ENCODE results near the gene ARID1B. TPM values are rescaled to one million over a fixed set of nuclear protein-coding genes. Genes with fewer than 3 reads are reported as not detected.
"Not testable (repeated sequence)": the region's sequence is repeated elsewhere in the genome, so short reads cannot be mapped to it uniquely, and the experiment has no call there.

The ARID1B gene
- total RNA-seq, 1 donor from 2014 or later = 26.2 TPM

GRCh38 chr6:156933201-156934068 lies 156.3 kb downstream of the ARID1B start:
- DNase-seq (ENCODE audit: low read depth) = no peak

GRCh38 chr6:156934069-156934460 lies 156.9 kb downstream of the ARID1B start:
- no peak for DNase-seq (ENCODE audit: low read depth)

- DNase-seq (ENCODE audit: low read depth) = no peak
Observed at GRCh38 chr6:156935000-156935399, 157.8 kb downstream of the ARID1B start.

DNA sequence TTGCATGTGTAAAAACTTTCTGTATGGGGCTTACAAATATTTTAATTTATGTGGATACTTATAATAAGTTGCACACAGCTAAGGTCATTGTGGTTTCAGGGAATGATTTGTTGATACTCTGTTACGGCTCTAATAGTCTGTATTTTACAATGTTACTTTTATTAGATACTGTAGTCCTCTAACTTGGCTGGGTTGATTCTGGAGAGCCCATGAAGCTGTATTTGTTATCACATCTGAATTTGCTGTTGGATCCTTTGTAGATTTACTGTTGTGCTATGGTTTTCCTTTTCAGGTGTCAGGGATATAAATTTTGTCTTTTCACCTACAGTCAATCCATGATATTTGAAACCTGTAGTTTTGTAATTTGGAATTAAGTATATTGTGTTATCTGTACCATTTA lies 161.0 kb downstream of the ARID1B start:
- DNase-seq (ENCODE audit: low read depth) = no peak

- no peak for DNase-seq (ENCODE audit: low read depth)
Observed at GRCh38 chr6:156940221-156940620, 163.0 kb downstream of the ARID1B start.

DNA sequence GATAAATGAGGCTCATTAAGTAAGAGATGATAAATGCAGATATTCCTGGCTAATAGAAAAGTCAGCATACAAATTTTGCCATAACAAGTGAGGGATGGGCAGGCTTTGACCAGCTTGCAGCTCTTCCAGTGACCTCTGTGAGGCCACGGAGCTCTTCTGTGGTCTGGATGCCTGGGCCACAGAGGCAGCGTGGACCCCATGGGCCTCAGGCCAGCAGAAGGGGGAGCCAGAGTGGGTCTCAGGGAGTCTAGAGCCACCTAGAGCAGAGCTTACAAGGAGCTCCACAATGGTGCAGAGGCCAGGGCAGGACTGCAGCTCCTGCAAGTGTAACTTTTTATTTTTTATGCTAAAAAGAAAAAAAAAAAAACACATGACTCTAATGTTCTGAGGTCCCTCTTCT lies 165.1 kb downstream of the ARID1B start:
- no peak for DNase-seq (ENCODE audit: low read depth)

GRCh38 chr6:156943166-156943565 lies 166.0 kb downstream of the ARID1B start:
- DNase-seq (ENCODE audit: low read depth) = no peak

- no peak for DNase-seq (ENCODE audit: low read depth)
Observed at GRCh38 chr6:156943816-156944215, 166.6 kb downstream of the ARID1B start.

GRCh38 chr6:156944412-156944811 lies 167.2 kb downstream of the ARID1B start:
- no peak for DNase-seq (ENCODE audit: low read depth)

DNA sequence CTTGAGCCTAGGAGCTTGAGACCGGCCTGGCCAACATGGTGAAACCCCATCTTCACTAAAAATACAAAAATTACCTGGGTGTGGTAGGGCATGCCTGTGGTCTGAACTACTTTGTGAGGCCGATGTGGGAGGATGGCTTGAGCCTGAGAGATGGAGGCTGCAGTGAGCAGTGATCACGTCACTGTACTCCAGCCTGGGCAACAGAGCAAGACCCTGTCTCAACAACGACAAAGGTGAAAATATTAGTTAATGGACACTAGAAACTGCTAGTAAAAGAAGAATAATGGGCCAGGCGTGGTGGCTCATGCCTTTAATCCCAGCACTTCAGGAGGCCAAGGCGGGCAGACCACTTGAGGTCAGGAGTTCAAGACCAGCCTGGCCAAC lies 168.6 kb downstream of the ARID1B start:
- not testable (repeated sequence) for DNase-seq (ENCODE audit: low read depth)

DNA sequence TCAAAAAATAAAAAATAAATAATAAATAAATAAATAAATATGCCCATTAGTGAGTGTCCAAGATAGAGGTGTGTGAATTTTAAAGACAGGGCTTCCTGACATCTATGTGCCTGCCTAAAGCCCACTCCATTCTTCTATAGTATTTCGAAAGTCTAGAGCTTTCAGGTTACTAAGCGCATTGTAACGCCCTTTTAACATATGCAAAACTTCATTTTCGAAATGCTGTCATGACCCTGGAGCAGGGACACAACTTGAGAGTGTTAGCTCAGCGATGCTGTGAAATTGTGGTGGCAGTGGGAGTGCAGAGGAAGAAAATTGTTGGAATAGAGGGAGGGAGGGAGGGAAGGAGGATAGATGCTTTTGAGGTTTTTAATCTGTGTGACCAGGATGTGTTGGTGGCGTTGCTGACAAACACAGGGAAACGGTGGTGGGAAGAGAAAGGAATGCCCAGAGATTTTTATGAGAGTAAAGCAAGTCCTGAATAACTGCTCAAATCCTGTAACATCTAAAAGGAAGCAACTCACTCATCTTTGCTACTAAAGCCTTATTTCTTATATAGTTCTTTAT lies 169.3 kb downstream of the ARID1B start:
- DNase-seq (ENCODE audit: low read depth) = no peak

GRCh38 chr6:156948277-156948676 lies 171.1 kb downstream of the ARID1B start:
- DNase-seq (ENCODE audit: low read depth) = no peak

DNA sequence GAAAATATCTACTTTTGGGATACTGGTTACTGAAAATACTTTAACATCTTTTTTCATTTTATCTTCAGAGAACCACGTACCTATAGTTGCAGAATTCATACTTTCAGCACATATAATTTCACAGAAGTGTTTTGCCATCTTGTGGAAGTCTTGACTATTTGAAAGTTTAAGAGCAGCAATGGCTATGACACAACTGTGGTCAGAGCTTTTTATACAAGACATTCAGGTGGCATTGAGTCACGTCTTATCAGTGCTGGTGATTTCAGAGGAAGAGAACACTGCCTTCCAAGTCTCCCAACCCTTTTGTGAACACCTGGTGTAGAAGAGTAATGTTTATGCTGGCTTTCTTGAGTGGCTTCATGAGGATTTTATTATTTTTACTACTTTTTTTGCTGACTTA lies 171.6 kb downstream of the ARID1B start:
- peak; percentile 73 for DNase-seq (ENCODE audit: low read depth)

DNA sequence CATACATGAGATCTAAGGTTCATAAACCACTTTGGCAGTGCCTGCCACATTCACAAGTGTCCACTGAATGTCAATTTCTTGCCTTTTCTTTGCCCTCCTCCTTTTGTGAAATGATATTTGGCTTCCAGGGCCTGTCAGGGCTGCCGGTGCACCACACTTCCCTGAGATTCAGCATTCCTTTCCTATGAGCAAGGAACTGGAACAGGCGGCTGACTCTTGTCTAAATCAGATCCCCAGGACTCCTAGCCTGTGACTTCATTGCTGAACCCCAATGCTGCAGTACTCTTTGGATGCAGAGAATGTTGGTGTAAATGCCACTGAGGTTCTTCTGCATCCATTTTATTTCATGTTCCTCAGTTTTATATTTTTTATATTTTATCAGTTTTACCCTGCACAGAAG lies 172.2 kb downstream of the ARID1B start:
- DNase-seq (ENCODE audit: low read depth) = peak; percentile 80

DNA sequence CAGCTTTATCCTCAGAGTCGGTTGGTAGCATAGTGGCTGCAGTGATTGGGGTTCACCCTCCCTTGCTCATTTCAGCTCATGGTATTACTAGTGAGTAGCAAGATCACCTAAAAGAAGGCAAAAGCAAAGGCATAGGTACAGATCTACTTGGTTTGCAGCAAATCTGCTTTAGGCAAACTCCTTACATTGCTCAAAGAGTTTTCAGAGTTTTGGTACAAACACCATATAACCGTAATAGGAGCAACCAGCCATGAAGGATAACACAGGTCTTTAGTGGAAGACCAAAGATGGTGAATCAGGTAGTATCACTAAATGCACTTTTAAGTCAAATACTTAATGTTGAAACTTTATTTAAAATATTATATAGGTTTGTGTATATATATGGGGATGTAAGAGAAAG lies 172.9 kb downstream of the ARID1B start:
- DNase-seq (ENCODE audit: low read depth) = no peak

DNA sequence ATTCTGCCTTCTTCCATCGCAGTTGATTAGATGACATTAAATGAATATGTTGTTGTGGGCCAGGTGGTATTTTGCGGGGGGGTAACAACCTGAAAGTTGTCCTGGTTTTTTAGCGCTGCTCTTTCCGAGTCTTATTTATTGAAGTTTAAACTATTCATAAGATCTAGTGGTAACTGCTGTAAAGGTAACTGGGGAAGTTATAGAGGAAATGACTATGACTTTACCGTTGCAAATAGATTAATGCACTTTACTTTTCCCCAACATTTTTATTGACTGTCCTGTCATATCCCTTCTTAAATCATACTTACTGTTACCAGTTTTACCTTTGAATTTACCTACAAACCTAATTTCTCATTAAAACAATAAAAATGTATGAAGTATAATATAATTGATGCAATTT lies 173.4 kb downstream of the ARID1B start:
- no peak for DNase-seq (ENCODE audit: low read depth)

DNA sequence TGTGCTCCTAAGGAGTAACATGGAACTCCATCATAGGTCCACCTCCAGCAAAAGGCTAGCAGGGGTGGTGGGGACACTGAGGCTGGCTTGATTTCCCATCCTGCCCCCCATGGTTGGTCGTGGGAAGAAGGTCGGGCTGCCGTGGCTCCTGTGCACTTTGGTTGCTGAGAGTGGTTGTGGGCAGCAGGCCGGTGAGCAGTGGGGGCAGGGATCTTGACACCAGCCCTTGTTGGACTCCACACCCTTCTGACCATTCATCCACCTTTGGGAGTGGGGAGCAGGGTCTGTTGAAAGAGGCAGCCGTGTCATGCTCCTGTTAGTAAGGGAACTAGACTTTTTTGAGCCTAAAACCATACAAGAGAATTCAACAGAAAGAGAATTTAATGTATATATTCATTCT lies 175.2 kb downstream of the ARID1B start:
- DNase-seq (ENCODE audit: low read depth) = no peak

GRCh38 chr6:156953127-156953478 lies 175.9 kb downstream of the ARID1B start:
- DNase-seq (ENCODE audit: low read depth) = no peak

DNA sequence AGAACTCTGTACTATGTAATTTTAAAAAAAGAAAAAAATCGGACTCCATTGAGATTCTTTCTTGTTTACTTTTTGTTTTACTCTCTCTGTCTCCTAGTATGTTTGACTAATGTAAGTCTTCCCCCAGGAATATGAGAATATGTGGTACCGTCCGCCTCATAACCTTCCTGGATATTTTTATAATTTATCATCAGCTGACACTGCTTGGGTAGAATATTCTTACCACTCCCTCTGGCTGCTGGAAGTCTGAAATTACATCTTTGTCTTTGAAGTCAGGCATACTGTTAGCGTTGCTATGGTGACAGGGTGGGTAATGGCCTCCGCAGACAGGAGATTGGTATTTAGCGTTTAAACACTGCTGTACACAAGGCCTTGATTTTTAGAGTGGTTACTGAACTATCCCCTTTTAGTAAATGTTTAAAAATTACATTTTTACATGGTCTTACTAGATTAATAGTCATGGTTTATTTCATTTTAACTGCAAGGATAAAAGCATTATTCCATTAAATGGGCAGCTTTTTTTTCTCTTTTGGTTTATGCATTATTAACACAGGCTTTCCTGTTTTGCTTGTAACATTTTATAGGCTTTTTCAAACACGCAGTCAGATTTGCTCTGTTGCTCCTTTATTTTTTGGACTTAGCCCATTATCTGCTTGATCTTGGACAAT lies 176.4 kb downstream of the ARID1B start:
- DNase-seq (ENCODE audit: low read depth) = peak; percentile 98

GRCh38 chr6:156954191-156954590 lies 177.0 kb downstream of the ARID1B start:
- no peak for DNase-seq (ENCODE audit: low read depth)

GRCh38 chr6:156954816-156955215 lies 177.6 kb downstream of the ARID1B start:
- no peak for DNase-seq (ENCODE audit: low read depth)

DNA sequence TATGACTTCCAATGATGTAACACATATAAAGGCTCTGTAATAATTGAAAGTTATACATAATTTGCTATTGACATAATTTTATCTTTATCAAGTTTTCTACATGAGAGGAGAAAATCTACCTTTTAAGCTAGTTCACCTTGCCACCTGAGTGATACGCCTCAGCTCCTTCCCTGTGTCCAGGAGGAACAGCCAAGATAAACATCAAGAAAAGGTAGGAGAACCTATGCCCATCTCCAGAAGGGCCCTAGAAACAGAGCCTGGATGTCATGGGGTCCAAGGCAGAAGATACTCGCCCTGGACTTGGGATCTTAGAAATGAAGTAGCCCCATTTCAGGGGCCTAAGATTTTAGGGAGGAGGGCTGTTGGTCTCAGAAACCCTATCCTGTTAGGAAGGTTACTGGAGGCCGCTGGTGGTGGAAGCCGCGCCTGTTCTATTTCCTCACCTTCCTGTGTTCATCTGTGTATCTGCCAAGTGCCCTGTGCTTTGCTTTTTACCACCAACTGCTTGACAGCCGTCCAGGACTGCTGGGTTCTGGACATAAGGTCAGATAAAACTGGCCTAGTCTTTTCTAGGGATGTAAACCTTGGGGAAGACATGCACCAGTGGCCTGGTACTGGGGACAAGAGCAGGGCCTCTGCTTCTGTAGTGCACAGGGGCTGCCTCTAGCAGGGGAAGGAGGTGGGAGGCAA lies 178.5 kb downstream of the ARID1B start:
- peak; percentile 83 for DNase-seq (ENCODE audit: low read depth)
